HG02970 (cell line): ENCODE results near the gene CPB2.

Experiments used
- ATAC-seq: cut with Tn5 transposase; IDR thresholded peaks from one replicate; pipeline ENCODE4 v1.9.1; 2021; ENCODE audit warnings: mild to moderate bottlenecking, moderate library complexity, moderate number of reproducible peaks; ENCODE audit not compliant: unreplicated experiment, low FRiP score

CPB2 gene, protein sequence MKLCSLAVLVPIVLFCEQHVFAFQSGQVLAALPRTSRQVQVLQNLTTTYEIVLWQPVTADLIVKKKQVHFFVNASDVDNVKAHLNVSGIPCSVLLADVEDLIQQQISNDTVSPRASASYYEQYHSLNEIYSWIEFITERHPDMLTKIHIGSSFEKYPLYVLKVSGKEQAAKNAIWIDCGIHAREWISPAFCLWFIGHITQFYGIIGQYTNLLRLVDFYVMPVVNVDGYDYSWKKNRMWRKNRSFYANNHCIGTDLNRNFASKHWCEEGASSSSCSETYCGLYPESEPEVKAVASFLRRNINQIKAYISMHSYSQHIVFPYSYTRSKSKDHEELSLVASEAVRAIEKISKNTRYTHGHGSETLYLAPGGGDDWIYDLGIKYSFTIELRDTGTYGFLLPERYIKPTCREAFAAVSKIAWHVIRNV

DNA sequence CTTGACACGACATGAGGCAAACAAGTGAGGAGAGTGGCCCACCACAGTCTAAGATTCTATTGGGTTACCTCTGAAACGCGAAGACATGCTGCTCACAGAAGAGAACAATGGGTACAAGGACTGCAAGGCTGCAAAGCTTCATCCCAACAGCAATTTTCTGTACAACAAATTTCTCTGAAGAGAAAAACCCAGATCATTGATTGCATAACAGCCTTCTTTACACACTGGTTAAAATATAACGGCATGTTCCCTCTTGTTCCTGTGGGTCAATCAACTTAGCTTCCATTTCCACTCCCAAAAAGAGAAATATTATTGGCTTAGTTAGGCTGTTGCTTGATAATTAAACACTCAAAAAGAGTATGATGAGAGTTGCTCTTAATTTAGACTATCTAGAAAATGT, at the start of gene CPB2:
CPB2 (minus strand) TSS at position 166 of the 400 bp plus-strand sequence; CDS start at position 142, 24 bp downstream.
- no peak for ATAC-seq

DNA sequence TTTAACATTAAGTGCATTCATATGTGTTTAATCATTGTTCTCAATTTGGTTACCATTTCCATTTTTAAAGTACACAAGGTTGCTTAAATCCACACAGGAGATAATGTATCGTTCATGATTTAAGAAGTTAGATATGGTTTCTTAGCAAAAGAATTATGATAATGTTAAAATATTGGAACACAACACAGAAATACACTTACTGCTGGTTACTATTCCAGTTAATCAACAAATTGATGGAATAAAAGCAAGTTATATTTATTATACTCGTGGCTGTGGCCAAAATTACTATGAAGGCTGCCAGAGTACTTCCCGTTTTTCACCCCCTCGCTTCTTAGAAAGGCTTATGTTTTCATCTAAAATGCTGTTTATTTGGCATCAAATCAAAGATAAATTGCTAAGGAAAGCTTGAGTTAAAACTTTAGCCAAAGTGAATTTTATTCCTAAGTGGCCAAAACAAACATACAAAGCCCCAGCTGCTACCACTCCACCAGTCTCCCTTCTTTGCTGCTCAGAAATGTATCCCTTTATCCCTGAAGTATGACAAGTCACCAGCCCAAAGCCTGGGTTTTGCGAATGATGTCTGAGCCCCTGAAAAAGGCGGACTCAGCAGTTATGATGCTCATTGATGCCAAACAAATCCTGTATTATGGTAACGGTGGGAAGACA, 49.4 kb upstream of the CPB2 start:
- no peak for ATAC-seq

DNA sequence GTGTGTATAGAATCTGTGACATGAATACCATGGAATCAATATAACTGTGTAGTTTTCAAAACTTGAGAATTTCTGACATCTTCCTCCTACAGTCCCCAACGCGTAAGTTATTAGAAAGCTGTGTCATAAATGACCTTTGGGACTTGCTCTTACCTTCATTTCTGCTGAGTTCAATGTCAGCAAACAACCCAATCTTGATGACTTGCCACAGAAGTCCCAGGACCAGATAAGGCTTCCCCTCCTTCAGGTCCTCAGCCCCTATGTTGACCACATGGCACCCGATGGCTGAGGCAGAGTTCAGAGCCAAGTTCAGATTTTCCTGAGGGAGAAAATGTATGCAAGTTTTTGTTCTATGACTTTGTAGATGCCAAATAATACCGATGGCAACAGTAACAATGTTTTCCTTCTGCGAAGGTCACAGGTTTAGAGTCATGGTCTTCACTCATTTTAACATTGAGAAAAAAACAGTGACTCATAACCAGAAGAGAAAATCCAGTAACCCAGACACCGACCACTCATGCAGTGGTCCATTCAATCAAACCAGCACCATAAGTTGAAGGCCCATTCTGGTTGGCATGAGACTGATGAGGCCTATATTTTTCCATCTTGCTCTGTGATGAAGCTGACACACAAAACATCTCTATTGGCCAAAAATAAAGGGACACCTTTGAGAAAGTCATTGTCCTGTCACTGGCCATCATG, 47.9 kb upstream of the CPB2 start:
- ATAC-seq = no peak

DNA sequence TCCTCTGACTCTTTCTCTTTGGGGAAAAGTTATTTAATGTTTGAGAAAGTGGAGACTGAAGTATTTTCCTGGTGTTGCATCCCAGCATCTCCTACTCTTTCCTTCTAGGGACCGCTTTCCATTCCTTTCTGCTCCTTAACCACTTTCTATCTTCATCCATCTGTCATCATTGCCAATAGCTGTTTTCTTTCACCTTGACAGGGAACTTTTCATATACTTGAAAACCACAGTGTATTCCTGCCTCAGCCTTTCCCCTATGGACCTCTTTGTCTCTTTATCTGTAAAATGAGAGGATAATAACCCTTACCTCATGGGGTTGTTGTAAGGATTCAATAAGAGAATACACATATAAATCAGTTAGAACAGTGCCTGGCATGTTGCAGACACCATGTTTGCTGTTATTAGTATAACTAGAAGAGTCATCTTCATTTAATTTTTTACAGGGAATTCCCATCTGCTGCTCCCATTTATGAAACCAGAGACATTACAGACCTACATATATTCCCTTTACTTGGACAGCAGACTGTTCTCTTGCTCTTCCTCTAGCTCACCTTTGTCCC, 45.4 kb upstream of the CPB2 start:
- no peak for ATAC-seq

GRCh38 chr13:46149272-46150133, 44.7 kb upstream of the CPB2 start:
- no peak for ATAC-seq

DNA sequence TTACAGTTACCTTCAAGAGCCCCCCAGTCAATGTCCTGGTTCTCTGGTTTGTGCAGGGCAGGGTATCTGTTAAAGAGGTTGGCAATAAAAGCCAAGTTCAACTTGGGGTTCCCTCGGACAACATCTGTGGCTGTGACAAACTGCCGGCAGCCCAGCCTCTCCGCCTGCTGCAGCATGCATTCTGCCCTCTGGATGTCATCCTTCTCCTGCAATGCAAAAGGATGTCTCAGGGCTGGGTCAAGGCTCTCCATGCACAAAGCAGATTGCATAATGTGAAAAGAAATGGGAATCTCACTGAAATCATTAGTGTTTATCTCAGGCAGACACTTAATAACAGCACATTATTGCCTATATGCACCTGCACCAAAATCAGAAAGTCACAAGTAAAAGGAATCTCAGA, 42.1 kb upstream of the CPB2 start:
- no peak for ATAC-seq

- no peak for ATAC-seq
These were observed 41.1 kb upstream of the CPB2 start for GRCh38 chr13:46145950-46146349.

DNA sequence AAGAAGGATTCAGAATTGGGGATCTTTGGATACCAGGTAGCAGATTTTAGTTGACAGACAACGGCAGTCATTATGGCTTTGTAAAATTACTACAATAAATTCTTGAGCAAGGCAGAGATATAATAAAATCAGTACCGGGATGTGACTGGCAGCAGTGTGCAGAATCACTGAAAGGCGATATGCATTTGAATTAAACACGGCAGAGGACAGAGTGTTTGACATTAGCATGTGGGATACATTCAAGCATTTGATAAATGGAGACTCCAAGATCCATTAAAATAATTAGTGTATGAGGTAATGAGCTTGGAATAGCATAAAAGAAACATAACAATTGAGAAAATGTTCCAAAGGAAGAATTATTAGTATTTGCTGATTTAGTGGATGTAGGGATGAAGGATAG, 40.3 kb upstream of the CPB2 start:
- no peak for ATAC-seq

DNA sequence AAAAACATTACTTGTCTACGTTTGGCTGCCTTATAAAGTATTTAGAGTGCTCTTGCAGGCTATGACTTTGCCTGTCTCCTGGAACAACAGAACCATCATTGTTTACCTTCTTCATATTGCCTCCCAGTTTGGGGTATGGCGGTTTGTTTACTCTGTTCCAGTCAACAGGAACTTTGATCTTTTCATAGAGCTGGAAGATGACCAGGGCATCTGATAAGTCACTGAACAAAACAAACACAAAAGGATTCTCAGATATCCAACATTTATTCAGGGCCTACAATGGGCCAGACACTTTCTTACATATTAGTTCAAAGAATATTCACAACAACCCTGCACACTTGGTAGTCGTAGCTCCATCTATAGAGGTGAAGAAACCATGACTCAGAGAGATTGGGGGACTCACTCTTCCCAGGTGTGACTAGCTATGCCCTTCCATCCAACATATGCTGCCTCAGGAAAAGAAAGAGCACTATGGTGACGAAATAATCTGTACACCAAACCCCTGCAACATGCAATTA, 38.4 kb upstream of the CPB2 start:
- ATAC-seq = no peak

DNA sequence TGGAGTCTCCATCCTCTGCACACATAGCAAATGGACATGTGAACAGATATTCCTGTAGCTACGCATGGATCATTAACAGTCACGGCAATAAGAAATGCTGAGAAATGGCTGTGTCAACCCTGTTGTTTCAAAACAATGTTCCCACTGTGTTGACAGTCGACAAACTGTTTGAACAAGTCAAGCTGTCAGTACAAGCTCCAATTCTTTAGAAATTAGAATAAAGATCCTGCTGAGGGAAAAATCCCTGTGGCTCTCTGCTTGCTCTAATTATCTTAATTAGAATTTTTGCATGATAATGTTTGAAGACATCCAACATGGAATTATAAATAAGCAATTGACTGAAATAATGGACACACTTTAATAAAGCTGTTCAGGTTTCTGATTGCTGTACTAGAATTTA, 37.9 kb upstream of the CPB2 start:
- ATAC-seq = no peak

DNA sequence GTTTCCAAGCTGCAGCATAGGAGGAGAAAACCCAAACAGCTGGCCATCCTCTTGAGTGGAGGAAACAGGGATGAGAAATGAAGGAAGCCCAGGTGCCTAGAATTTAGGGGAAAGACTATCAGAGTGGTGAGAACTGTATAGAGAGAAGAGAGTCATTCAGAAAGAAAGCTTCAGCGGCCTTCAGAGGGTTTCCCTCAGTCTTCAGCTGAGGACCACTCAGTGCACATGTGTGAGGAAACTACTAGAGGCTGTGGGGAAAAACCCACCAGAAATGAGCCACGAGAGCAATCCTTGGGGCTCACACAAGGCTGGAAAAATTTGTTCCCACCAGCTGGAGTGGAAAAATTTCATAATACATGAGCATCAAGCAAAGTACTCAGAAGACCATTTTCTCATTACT, 35.2 kb upstream of the CPB2 start:
- ATAC-seq = no peak

GRCh38 chr13:46137627-46138317, 32.9 kb upstream of the CPB2 start:
- ATAC-seq = no peak

DNA sequence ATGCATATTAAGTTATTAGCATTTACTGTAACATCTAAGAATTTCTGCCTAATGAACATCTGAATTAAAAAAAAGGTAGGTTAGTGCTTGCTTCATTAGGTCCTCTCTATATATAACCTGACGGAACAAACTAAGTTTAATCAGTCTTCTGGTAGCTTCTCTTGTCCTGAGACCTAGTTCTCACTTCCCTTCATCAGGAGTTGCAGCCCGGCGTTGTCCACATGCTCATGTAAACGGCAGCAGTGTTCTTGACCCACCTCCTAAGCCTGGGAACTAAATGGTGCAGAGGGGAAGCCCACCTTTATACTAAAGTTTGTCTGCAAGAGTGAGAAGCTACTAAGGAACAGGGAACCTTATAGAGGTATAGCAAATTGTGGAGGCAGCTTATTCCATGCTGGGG, 31.9 kb upstream of the CPB2 start:
- no peak for ATAC-seq

DNA sequence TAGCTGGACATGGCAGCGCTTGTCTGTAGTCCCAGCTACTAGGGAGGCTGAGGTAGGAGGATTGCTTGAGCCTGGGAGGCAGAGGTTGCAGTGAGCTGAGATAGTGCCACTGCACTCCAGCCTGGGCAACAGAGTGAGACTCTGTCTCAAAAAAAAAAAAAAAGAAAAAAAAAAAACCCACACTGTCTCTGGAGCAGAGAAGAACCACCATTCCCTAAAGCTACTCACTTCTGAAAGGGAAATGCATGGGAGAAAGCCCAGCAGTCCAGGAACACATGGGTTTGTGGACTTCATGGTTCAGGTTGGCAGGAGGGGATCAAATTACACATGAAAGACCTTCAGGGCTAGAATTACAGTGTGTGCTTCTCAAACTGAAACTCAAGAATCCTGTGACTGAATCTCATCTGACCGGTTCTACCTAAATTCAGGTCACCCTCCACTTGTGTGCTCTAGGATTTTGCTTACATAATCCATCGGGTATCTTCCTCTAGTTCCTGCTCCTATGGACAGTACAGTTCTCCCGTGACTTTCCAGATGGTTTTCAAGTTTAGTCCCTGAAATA, 30.2 kb upstream of the CPB2 start:
- ATAC-seq = no peak

DNA sequence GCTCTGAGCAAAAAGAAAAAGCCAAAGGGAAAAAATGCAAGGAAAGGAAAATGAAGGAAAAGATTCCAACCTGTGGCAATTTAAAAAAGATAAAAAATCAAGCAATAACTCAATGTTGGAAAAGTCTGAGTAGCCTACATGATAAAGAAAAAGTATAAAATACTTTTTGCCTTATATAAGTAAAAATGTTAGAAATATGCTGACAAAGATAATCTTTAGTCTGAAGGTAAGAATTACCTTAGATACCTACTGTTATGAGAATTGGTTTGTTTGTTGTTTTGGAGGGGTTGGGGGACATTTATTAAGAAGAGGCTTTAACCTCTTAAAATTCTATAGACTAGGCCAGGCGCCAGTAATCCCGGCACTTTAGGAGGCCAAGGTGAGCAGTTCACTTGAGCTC, 29.7 kb upstream of the CPB2 start:
- ATAC-seq = no peak

DNA sequence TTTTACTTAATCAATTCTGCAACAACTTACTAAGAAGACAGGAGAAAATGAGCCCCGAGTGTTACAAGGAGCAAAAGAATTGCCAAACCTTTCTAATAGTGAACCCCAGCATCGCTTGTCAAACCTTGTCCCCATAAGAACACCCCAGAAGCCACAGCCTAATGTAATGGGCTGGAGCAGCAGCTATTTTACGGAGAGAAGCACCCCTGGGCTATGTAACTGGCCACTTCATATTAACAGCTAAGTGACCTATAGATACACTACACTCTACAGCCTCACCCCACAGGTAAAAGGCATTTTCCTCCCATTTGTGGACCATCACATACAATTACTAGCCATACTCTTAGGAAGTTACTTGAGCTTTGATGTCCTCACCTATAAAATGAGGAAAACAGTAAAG, 27.3 kb upstream of the CPB2 start:
- no peak for ATAC-seq

GRCh38 chr13:46131705-46132104, 26.9 kb upstream of the CPB2 start:
- no peak for ATAC-seq

GRCh38 chr13:46129955-46130618, 25.3 kb upstream of the CPB2 start:
- no peak for ATAC-seq

- no peak for ATAC-seq
These were observed 24.3 kb upstream of the CPB2 start for GRCh38 chr13:46129124-46129523.
